Stimulated activated naive CD8-positive, alpha-beta T cell treated with anti-CD3 and anti-CD28 coated beads, Interleukin-15, Interleukin-2, amounts not matched to agents 100 U/mL and 50 U/mL, for 24 hours (primary cell): ENCODE data around the gene KLC3.
A peak's percentile ranks its signal among the peaks of the same experiment; 100 is the strongest.
"Not testable (repeated sequence)": the region's sequence is repeated elsewhere in the genome, so short reads cannot be mapped to it uniquely, and the experiment has no call there.

ENCODE experiments used
- ATAC-seq: fragments of 150-1000 bp; cut with Tn5 transposase; one replicate; pipeline ENCODE4 v1.10.0; 2021
- DNase-seq: peaks from one replicate; pipeline ENCODE4 v3.0.0; 2021

KLC3 gene

GRCh38 chr19:45340232-45340898 lies at the start of gene KLC3:
Gene KLC3 (plus strand): TSS chr19:45340750. CDS start chr19:45345542, 4,792 bp downstream.
- peak; percentile 45 for DNase-seq
- ATAC-seq = no peak

GRCh38 chr19:45291834-45292233 lies 48.7 kb upstream of the KLC3 start:
- ATAC-seq (no peak), DNase-seq (no peak)

GRCh38 chr19:45293682-45294081 lies 46.9 kb upstream of the KLC3 start:
- ATAC-seq = peak; percentile 71
- peak; percentile 11 for DNase-seq

DNA sequence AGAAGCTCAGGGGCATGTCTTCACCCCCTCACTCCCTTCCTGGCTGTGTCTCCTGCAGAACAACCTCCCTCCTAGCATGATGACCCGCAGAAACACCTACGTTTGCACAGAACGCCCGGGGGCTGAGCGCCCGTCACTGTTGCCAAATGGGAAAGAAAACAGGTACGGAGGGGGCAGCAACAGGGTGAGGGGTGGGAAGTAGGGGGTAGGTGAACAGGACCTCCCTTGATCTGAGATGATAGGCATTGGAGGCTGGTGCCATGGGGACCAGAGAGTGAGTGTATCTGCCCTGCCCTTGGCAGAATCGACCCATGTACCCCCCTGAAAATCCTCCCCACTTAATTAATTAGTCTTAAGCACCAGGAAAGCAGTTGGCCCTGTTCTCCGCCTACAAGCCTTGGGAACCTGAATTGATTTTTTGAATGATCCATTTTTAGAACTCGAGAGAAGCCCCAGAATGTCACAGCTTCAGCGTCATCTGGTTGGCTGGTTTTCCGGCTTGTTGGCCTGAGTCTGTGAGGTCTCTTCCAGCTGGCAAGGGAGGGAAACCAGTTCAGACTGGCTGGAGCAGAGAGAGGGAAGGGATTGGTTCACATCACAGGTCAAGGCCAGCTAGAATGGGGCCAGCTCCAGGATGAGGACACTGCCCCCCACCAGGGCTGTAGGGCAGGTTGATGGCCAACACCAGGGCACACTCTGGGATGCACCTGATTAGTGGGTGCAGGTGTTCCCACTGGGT lies 46.1 kb upstream of the KLC3 start:
- DNase-seq = no peak
- ATAC-seq = no peak

- no peak for ATAC-seq
- DNase-seq = no peak
These were observed 44.7 kb upstream of the KLC3 start for GRCh38 chr19:45295873-45296272.

DNA sequence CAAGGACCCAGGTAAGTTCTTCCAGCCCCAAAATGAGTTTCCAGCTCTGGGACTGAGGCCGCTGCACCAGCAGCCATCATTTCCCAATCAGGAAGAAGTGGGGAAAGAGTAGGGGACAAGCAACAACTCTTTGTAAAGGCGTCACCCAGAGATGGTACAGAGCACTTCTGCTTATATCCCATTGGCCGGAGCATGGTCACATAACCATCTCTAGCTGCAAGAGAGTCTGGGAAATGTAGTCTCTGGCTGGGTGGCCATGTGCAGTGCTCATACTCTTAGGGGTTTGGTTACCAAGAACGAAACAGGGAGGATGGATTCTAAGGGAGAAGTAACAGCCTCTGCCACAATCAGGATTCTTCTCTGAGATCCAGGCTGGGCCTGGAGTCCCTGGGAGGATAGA lies 44.2 kb upstream of the KLC3 start:
- ATAC-seq (no peak), DNase-seq (no peak)

DNA sequence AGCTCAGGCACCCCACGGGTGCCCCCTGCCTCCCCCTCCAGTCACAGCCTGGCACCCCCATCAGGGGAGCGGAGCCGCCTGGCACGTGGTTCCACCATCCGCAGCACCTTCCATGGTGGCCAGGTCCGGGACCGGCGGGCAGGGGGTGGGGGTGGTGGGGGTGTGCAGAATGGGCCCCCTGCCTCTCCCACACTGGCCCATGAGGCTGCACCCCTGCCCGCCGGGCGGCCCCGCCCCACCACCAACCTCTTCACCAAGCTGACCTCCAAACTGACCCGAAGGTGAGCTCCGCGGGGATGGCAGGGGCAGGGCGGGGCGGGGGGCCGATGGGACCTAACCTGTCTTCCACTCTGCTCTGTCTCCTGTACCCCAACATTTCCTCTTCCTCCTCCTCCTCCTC lies 42.9 kb upstream of the KLC3 start:
- DNase-seq (no peak), ATAC-seq (no peak)

GRCh38 chr19:45298264-45298663 lies 42.3 kb upstream of the KLC3 start:
- DNase-seq = no peak

GRCh38 chr19:45299719-45300118 lies 40.8 kb upstream of the KLC3 start:
- no peak for DNase-seq

More at GRCh38 chr19:45298264-45298663, 42.3 kb upstream of the KLC3 start:
- ATAC-seq = no peak

GRCh38 chr19:45302416-45302815 lies 38.1 kb upstream of the KLC3 start:
- ATAC-seq = no peak

More at GRCh38 chr19:45299719-45300118, 40.8 kb upstream of the KLC3 start:
- ATAC-seq = no peak

GRCh38 chr19:45303269-45304060 lies 37.1 kb upstream of the KLC3 start:
- no peak for ATAC-seq
- no peak for DNase-seq

More at GRCh38 chr19:45302416-45302815, 38.1 kb upstream of the KLC3 start:
- DNase-seq = no peak

DNA sequence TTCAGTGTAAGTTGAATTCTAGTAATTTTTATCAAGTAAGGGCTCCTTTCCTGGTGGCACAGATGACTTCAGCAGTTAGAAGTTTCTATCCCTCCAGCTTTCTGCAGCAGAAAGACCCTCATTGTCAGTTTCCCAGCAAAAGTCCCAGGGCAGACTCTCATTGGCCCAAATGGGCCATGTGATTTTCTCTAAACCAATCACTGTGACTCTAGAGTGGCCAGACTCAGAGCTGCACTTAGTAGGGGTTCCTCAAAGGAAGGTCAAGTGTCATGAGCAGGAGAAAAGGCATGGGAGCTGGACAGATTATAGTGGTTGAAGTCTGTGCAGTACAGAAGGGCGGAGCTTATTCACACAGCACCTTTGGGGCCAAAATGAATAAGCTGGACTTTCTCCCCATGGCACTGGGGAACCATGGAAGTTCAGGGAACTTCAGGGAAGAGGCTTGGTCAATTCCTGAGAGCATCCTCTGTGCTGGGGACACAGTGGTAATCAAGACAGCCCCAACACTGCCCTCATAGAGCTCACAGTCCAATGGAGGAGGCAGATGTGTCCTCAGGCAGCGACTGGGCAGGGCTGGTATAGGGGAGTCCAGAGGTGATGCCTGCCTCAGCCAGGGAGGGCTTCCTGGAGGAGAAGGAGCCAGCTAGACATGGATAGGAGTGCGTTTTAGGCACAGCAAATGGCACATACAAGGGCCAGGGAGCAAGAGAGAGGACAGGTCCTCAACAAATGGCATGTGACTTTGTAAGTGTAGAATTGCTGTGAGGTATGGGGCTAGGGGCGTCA lies 36.2 kb upstream of the KLC3 start:
- ATAC-seq = no peak
- no peak for DNase-seq

DNA sequence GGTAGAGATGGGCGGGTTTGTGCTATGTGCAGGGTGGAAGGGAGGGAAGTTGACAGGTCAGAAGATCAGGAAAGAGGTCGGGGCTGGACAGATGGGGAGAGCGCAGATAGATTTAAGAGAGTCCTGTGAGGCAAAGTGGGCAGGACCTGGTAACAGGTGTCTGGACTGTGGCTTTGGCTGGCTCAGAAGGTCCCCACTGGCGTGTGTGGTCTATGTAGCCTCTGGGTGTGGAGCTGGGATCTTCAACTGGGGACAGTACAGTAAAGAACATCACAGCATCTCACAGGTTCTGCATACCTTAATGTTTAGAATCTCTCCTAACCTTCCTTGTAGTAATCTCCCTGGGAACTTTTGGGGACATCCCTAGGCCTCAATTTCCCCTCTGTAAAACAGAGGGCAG lies 35.5 kb upstream of the KLC3 start:
- ATAC-seq (no peak), DNase-seq (no peak)

- ATAC-seq (no peak), DNase-seq (no peak)
These were observed 35.1 kb upstream of the KLC3 start for GRCh38 chr19:45305421-45305820.

DNA sequence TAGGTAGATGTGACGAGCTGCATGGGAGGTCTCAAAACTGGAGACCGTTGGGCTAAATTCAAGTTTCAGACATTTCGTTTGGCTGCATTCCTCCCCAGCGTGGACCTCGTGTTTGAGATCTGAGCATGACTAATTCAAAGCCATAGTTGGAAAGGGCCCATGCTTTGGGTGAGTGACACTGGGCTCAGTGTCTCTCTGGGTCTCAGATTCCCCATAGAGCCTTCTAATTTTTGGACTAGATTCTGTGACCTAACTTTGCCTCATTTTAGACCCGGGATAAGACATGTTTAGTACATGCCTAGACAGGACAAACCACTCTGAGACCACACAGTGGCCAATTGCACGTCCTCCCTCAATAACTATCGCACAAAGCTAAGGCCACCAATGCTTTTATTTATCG lies 34.5 kb upstream of the KLC3 start:
- ATAC-seq = no peak
- DNase-seq = no peak

GRCh38 chr19:45306518-45307027 lies 34.0 kb upstream of the KLC3 start:
- no peak for ATAC-seq
- DNase-seq = no peak

DNA sequence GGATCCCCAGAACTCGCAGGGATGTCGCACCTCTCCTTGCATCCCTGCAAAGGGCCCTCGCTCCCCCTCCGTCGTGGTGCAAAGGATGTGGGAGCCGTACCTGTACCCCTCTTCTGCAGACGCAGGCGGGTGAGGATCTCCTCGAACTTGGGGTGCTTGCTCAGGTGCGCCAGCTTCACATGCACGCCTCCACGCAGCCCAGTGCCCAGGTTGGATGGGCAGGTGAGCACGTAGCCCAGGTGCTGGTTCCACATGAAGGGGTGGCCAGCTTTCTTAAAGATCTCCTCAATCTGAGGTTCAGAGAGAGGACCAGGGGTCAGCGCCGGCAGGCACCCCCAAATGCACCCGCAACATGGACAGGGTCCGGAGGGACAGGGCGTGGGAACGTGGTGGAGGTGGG lies 33.2 kb upstream of the KLC3 start:
- DNase-seq (no peak), ATAC-seq (no peak)

DNA sequence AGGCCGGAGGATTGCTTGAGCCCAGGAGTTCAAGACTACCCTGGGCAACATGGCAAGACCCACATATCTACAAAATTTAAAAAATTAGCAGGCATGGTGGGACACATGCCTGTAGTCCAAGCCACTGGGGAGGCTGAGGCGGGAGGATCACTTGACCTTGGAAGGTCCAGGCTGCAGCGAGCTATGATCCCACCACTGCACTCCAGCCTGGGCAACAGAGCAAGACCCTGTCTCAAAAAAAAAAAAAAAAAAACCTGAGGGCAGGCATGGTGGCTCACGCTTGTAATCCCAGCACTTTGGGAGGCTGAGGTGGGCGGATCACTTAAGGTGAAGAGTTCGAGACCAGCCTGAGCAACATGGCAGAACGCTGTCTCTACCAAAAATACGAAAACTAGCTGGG lies 31.2 kb upstream of the KLC3 start:
- ATAC-seq, DNase-seq: not testable (repeated sequence)

GRCh38 chr19:45311621-45312020 lies 28.9 kb upstream of the KLC3 start:
- ATAC-seq (no peak), DNase-seq (no peak)

DNA sequence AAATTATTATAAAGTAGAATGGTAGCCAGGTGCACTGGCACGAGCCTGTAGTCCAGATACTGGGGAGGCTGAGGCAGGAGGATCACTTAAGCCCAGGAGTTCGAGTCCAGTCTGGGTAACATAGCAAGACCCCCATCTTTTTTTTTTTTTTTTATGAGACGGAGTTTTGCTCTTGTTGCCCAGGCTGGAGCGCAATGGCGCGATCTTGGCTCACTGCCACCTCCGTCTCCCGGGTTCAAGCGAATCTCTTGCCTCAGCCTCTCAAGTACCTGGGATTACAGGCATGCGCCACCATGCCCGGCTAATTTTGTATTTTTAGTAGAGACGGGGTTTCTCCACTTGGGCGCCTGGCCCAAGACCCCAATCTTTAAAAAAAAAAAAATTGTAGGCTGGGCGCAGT lies 28.3 kb upstream of the KLC3 start:
- ATAC-seq, DNase-seq: not testable (repeated sequence)

DNA sequence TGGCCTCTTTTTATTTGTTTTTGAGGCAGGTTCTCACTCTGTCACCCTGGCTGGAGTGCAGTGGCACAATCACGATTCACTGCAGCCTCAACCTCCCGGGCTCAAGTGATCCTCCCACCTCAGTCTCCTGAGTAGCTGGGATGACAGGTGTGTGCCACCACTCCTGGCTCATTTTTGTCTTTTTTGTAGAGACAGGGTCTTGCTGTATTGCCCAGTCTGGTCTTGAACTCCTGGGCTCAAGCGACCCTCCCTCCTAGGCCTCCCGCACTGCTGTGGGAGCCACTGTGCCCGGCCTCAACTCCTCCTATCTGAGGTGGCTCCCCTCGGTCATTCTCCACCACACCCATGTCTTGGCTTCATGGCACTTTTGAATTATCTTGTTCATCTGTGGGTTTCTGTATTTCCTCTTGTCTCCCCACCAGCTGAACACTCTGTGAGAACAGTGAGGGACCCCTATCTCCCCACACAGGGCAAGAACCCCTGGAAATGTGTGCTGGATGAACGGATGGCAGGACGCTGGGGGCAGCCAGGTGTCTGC lies 25.8 kb upstream of the KLC3 start:
- no peak for ATAC-seq
- no peak for DNase-seq

DNA sequence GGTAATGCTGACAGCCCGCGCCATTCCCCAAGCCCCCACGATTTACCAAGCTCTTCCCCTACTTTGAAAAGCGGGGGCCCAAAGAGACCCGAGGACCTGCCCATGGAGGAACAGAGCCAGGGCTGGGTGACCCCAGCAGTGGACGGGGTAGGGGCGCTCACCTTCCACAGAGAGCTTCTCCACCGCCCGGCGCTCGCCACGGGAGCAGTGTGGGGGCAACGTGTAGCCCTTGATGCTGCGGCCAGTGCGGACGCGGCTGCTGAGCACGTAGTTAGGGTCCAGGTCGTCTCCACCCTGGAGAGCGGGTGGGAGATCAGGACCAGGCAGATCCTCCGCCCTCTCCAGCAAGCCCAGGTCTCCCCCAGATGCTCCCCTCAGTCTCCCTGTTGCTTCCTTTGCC lies 25.2 kb upstream of the KLC3 start:
- ATAC-seq = no peak
- no peak for DNase-seq
